H9 (cell line): Measurements from ENCODE around the gene BICDL2. TPM values are rescaled to one million over a fixed set of nuclear protein-coding genes. Genes with fewer than 3 reads are reported as not detected.

Experiments
- DNase-seq: peaks from one replicate; pipeline ENCODE4 v3.0.0-alpha.2; 2017
- H2AFZ ChIP-seq: one replicate; pipeline ENCODE4 v1.6.1; 2013; ENCODE audit warnings: mild to moderate bottlenecking, low read length, control low read depth, moderate library complexity
- H2AK5ac ChIP-seq: 2 replicates; pipeline ENCODE4 v1.6.1; 2013; ENCODE audit warnings: low read length, control low read depth, mixed read lengths; ENCODE audit not compliant: insufficient read length
- H2BK120ac ChIP-seq: one replicate; pipeline ENCODE4 v1.6.1; 2013; ENCODE audit warnings: low read depth, mild to moderate bottlenecking, low read length, control low read depth, inconsistent platforms; ENCODE audit not compliant: poor library complexity, severe bottlenecking
- H2BK12ac ChIP-seq: 2 replicates; pipeline ENCODE4 v1.6.1; 2013; ENCODE audit warnings: low read length, control low read depth, mixed read lengths, low read depth; ENCODE audit not compliant: insufficient read length
- H2BK15ac ChIP-seq: 2 replicates; pipeline ENCODE4 v1.6.1; 2013; ENCODE audit warnings: low read depth, low read length, control low read depth
- H2BK20ac ChIP-seq: one replicate; pipeline ENCODE4 v1.6.1; 2013; ENCODE audit warnings: low read depth, mild to moderate bottlenecking, low read length, control low read depth, inconsistent platforms; ENCODE audit not compliant: poor library complexity, severe bottlenecking
- H2BK5ac ChIP-seq: 2 replicates; pipeline ENCODE4 v1.6.1; 2013; ENCODE audit warnings: low read length, control low read depth, mixed read lengths; ENCODE audit not compliant: insufficient read length
- H3K14ac ChIP-seq: 2 replicates; pipeline ENCODE4 v1.6.1; 2013; ENCODE audit warnings: low read length, control low read depth; ENCODE audit not compliant: insufficient read depth
- H3K18ac ChIP-seq: 2 replicates; pipeline ENCODE4 v1.6.1; 2013; ENCODE audit warnings: low read depth, mild to moderate bottlenecking, mixed read lengths, low read length, control low read depth; ENCODE audit not compliant: insufficient read length
- H3K23ac ChIP-seq: 2 replicates; pipeline ENCODE4 v1.6.1; 2013; ENCODE audit warnings: low read length, control low read depth, mixed read lengths, low read depth; ENCODE audit not compliant: insufficient read length
- H3K23me2 ChIP-seq: 2 replicates; pipeline ENCODE4 v1.6.1; 2013; ENCODE audit warnings: low read depth, mild to moderate bottlenecking, mixed read lengths, low read length, control low read depth; ENCODE audit not compliant: insufficient read length, poor library complexity, severe bottlenecking
- H3K27ac ChIP-seq: 2 replicates; pipeline ENCODE4 v1.5.1; 2013; ENCODE audit warnings: low read length, control low read depth, mixed read lengths, low read depth; ENCODE audit not compliant: insufficient read length
- H3K27me3 ChIP-seq: 2 replicates; pipeline ENCODE4 v1.6.1; 2013; ENCODE audit warnings: low read length, control low read depth, inconsistent platforms; ENCODE audit not compliant: insufficient read depth
- H3K4ac ChIP-seq: 2 replicates; pipeline ENCODE4 v1.6.1; 2013; ENCODE audit warnings: low read depth, mild to moderate bottlenecking, control low read depth, inconsistent platforms, low read length, moderate library complexity
- H3K4me1 ChIP-seq: 2 replicates; pipeline ENCODE4 v1.6.1; 2013; ENCODE audit warnings: low read length, control low read depth, inconsistent platforms; ENCODE audit not compliant: insufficient read depth
- H3K4me2 ChIP-seq: 2 replicates; pipeline ENCODE4 v1.6.1; 2013; ENCODE audit warnings: low read length, control low read depth, mixed read lengths; ENCODE audit not compliant: insufficient read length, insufficient read depth
- H3K56ac ChIP-seq: 2 replicates; pipeline ENCODE4 v1.6.1; 2013; ENCODE audit warnings: low read depth, mild to moderate bottlenecking, mixed read lengths, low read length, control low read depth; ENCODE audit not compliant: insufficient read length
- H3K79me1 ChIP-seq: 2 replicates; pipeline ENCODE4 v1.6.1; 2013; ENCODE audit warnings: low read depth, mild to moderate bottlenecking, moderate library complexity, low read length, control low read depth, inconsistent platforms; ENCODE audit not compliant: insufficient read depth, poor library complexity, severe bottlenecking
- H3K79me2 ChIP-seq: 2 replicates; pipeline ENCODE4 v1.6.1; 2013; ENCODE audit warnings: low read length, control low read depth, inconsistent platforms; ENCODE audit not compliant: insufficient read depth
- H3K9ac ChIP-seq: 2 replicates; pipeline ENCODE4 v1.6.1; 2013; ENCODE audit warnings: low read length, control low read depth, mixed read lengths; ENCODE audit not compliant: insufficient read length; ENCODE audit errors: extremely low read depth
- H3K9me3 ChIP-seq: one replicate; pipeline ENCODE4 v1.6.1; 2013; ENCODE audit warnings: low read depth, low read length, inconsistent platforms; ENCODE audit not compliant: control insufficient read depth
- H3T11ph ChIP-seq: one replicate; pipeline ENCODE4 v1.6.1; 2013; ENCODE audit warnings: mild to moderate bottlenecking, low read length, control low read depth, inconsistent platforms
- H4K20me1 ChIP-seq: one replicate; pipeline ENCODE4 v1.6.1; 2013; ENCODE audit not compliant: control insufficient read depth, insufficient read length, insufficient read depth
- H4K5ac ChIP-seq: 2 replicates; pipeline ENCODE4 v1.6.1; 2013; ENCODE audit warnings: low read depth, mild to moderate bottlenecking, mixed read lengths, low read length, control low read depth; ENCODE audit not compliant: insufficient read length
- H4K8ac ChIP-seq: replicated peaks from 2 replicates; pipeline ENCODE4 v1.6.1; 2013; ENCODE audit warnings: low read length, control low read depth, mixed read lengths, low read depth; ENCODE audit not compliant: insufficient read length
- H4K91ac ChIP-seq: 2 replicates; pipeline ENCODE4 v1.6.1; 2013; ENCODE audit warnings: low read depth, mild to moderate bottlenecking, moderate library complexity, mixed read lengths, low read length, control low read depth; ENCODE audit not compliant: insufficient read length
- H3K27ac Mint-ChIP-seq, 3 experiments: 2 replicates in 2 of 3; 3 replicates in 1 of 3; pipeline ENCODE4 v1.8.0; 2020 to 2021; ENCODE audit warnings: mixed read lengths in 3 of 3, mild to moderate bottlenecking in 1 of 3, moderate library complexity in 1 of 3
- H3K27me3 Mint-ChIP-seq: 2 replicates; pipeline ENCODE4 v1.8.0; 2021; ENCODE audit warnings: low read depth, mild to moderate bottlenecking, moderate library complexity, mixed read lengths
- H3K36me3 Mint-ChIP-seq, 3 experiments: 2 replicates in 2 of 3; 3 replicates in 1 of 3; pipeline ENCODE4 v1.8.0; 2020 to 2021; ENCODE audit warnings: low read depth in 3 of 3, mixed read lengths in 3 of 3; ENCODE audit not compliant: insufficient read depth in 1 of 3
- H3K4me1 Mint-ChIP-seq, 2 experiments: 2 replicates each; pipeline ENCODE4 v1.8.0; 2020; ENCODE audit warnings: mixed read lengths in 2 of 2
- H3K4me3 Mint-ChIP-seq, 2 experiments: 2 replicates in 1 of 2; 3 replicates in 1 of 2; pipeline ENCODE4 v1.8.0; 2020 to 2021; ENCODE audit warnings: mild to moderate bottlenecking in 2 of 2, mixed read lengths in 2 of 2, moderate library complexity in 1 of 2
- H3K9me3 Mint-ChIP-seq, 2 experiments: 2 replicates in 1 of 2; 3 replicates in 1 of 2; pipeline ENCODE4 v1.8.0; 2020; ENCODE audit warnings: mild to moderate bottlenecking in 2 of 2, mixed read lengths in 2 of 2, moderate library complexity in 1 of 2
- CTCF ChIP-seq: fragments of 200-600 bp; sonication (generic); conservative IDR thresholded peaks from 3 replicates; pipeline ENCODE4 v1.8.0; 2021; ENCODE audit warnings: antibody characterized with exemption, mild to moderate bottlenecking
- WGBS: extraction: QIAGEN DNeasy Blood & Tissue Kit; methylation state at CpG from one replicate; pipeline ENCODE4 v1.1.7; 2013; ENCODE audit warnings: missing lambda C conversion rate, low lambda C conversion rate, mixed read lengths; ENCODE audit not compliant: insufficient read length; ENCODE audit errors: extremely low coverage; 5-methylcytosine and 5-hydroxymethylcytosine counted together
- total RNA-seq: library from RNA; stranded (reverse); gene quantifications from 2 replicates; pipeline ENCODE4 v1.2.1, GENCODE V29; 2021

Gene BICDL2
- total RNA-seq, 1 experiment from 2014 or later = 13.5 TPM

GRCh38 chr16:3062553-3062952 is 25.8 kb upstream of the BICDL2 start:
- no peaks in the 10 kb centered on the region for H3K79me1 ChIP-seq
- no peak overlapping the region for H3T11ph ChIP-seq
- no peak overlapping the region for H2BK5ac ChIP-seq
- no peak overlapping the region for H4K5ac ChIP-seq
- H2AK5ac ChIP-seq = no peak overlapping the region
- Mint-ChIP-seq H3K4me3 (no peak overlapping the region), H3K27ac (no peak overlapping the region), H3K4me1 (peaks cover 24 to 29% of the 10 kb centered on the region in 2 experiments), H3K9me3 (no peaks in the 10 kb centered on the region; a peak in 1 of 5 replicates), H3K27me3 (peaks cover 19% of the 10 kb centered on the region), H3K36me3 (peaks cover 0 to 1% (median 0%) of the 10 kb centered on the region in 3 experiments; a peak in 3 of 7 replicates)
- H3K9ac ChIP-seq = no peak overlapping the region
- no peak overlapping the region for H4K8ac ChIP-seq
- no peak overlapping the region for H3K4me2 ChIP-seq
- no peaks in the 10 kb centered on the region for H4K20me1 ChIP-seq
- H2AFZ ChIP-seq = no peak overlapping the region
- no peaks in the 10 kb centered on the region for H3K4me1 ChIP-seq
- H4K91ac ChIP-seq = no peak overlapping the region
- DNase-seq = no peak
- no peak overlapping the region for H2BK12ac ChIP-seq
- H3K23ac ChIP-seq = no peak overlapping the region
- H2BK20ac ChIP-seq = no peak overlapping the region
- TF ChIP-seq CTCF = no peak
- H2BK120ac ChIP-seq = no peak overlapping the region
- H3K18ac ChIP-seq = no peak overlapping the region
- no peaks in the 10 kb centered on the region for H3K79me2 ChIP-seq
- no peaks in the 10 kb centered on the region for H3K27me3 ChIP-seq
- H2BK15ac ChIP-seq = no peak overlapping the region
- no peak overlapping the region for H3K56ac ChIP-seq
- H3K23me2 ChIP-seq = peaks cover 14% of the 10 kb centered on the region
- H3K9me3 ChIP-seq = no peaks in the 10 kb centered on the region
- H3K14ac ChIP-seq = no peak overlapping the region
- no CpG with 5 or more reads among the region's 6 CpGs for WGBS
- no peak overlapping the region for H3K27ac ChIP-seq
- H3K4ac ChIP-seq = no peak overlapping the region
